Endodermal cell (in vitro differentiated cells): ENCODE results near the gene STAT3. TPM values are rescaled to one million over a fixed set of nuclear protein-coding genes. Genes with fewer than 3 reads are reported as not detected.

Source experiments
- DNase-seq: peaks from one replicate; pipeline ENCODE4 v3.0.0-alpha.2; 2017
- H3K27ac ChIP-seq: 2 replicates; pipeline ENCODE4 v1.5.1; 2013; ENCODE audit warnings: mild to moderate bottlenecking, low read depth, low read length, moderate library complexity
- H3K27me3 ChIP-seq: 2 replicates; pipeline ENCODE4 v1.6.1; 2013; ENCODE audit warnings: mild to moderate bottlenecking, low read length, moderate library complexity; ENCODE audit not compliant: insufficient read depth, control insufficient read depth, poor library complexity, severe bottlenecking
- H3K36me3 ChIP-seq: 2 replicates; pipeline ENCODE4 v1.7.0; 2013; ENCODE audit warnings: mild to moderate bottlenecking, low read length, moderate library complexity; ENCODE audit not compliant: control insufficient read depth, insufficient read depth
- H3K4me1 ChIP-seq: one replicate; pipeline ENCODE4 v1.7.0; 2013; ENCODE audit warnings: low read length; ENCODE audit not compliant: control insufficient read depth, insufficient read depth
- H3K4me3 ChIP-seq: 2 replicates; pipeline ENCODE4 v1.5.1; 2013; ENCODE audit warnings: mild to moderate bottlenecking, low read length, moderate library complexity
- H3K9ac ChIP-seq: 2 replicates; pipeline ENCODE4 v1.6.1; 2013; ENCODE audit warnings: mild to moderate bottlenecking, low read length, moderate library complexity; ENCODE audit not compliant: poor library complexity, severe bottlenecking; ENCODE audit errors: extremely low read depth
- H3K9me3 ChIP-seq: 2 replicates; pipeline ENCODE4 v1.6.1; 2013; ENCODE audit warnings: mild to moderate bottlenecking, low read length, moderate library complexity; ENCODE audit not compliant: control insufficient read depth
- H3K27ac Mint-ChIP-seq: 2 replicates; pipeline ENCODE4 v1.8.0; 2020; ENCODE audit warnings: mixed read lengths
- H3K27me3 Mint-ChIP-seq: 2 replicates; pipeline ENCODE4 v1.8.0; 2021; ENCODE audit warnings: mild to moderate bottlenecking, mixed read lengths; ENCODE audit not compliant: insufficient read depth
- H3K36me3 Mint-ChIP-seq: 2 replicates; pipeline ENCODE4 v1.8.0; 2020; ENCODE audit warnings: low read depth, mixed read lengths
- H3K4me1 Mint-ChIP-seq: 2 replicates; pipeline ENCODE4 v1.8.0; 2020; ENCODE audit warnings: mixed read lengths
- H3K4me3 Mint-ChIP-seq: 2 replicates; pipeline ENCODE4 v1.8.0; 2020; ENCODE audit warnings: mild to moderate bottlenecking, moderate library complexity, mixed read lengths
- H3K9me3 Mint-ChIP-seq: 2 replicates; pipeline ENCODE4 v1.8.0; 2020; ENCODE audit warnings: mild to moderate bottlenecking, mixed read lengths
- CTCF ChIP-seq: fragments of 200-600 bp; sonication (generic); conservative IDR thresholded peaks from 2 replicates; pipeline ENCODE4 v1.5.0; 2021; ENCODE audit warnings: antibody characterized with exemption, mild to moderate bottlenecking
- WGBS, 2 experiments: methylation state at CpG; one replicate each; pipeline versions ENCODE4 v1.1.5 to v1.1.7; 2013; ENCODE audit warnings: missing lambda C conversion rate in 2 of 2, mixed read lengths in 1 of 2; ENCODE audit not compliant: insufficient coverage in 1 of 2, insufficient read length in 1 of 2; 5-methylcytosine and 5-hydroxymethylcytosine counted together
- total RNA-seq, 2 donors: library from RNA; stranded (reverse); fragmentation: NEBNext Ultra II Directional in 1 of 2; extraction: Animal tissue kit (Norgen Biotek cat#: 25700) in 1 of 2; gene quantifications; 2 replicates in 1 of 2; 3 replicates in 1 of 2; pipeline ENCODE4 v1.2.1, GENCODE V29; 2021

The STAT3 gene
- total RNA-seq, 2 donors from 2014 or later: 27.5 to 32.4 TPM

- H3K36me3 Mint-ChIP-seq: no peaks in the 10 kb centered on the region
Observed at GRCh38 chr17:42429726-42430447, 41.6 kb upstream of the STAT3 start.

GRCh38 chr17:42428141-42428944 is 40.1 kb upstream of the STAT3 start:
- Mint-ChIP-seq H3K4me1 (peaks cover 1% of the 10 kb centered on the region), H3K27ac (no peak overlapping the region), H3K27me3 (peaks cover 28% of the 10 kb centered on the region), H3K36me3 (no peaks in the 10 kb centered on the region), H3K4me3 (no peak overlapping the region), H3K9me3 (no peaks in the 10 kb centered on the region)
- H3K9me3 ChIP-seq: no peaks in the 10 kb centered on the region
- H3K9ac ChIP-seq: no peak overlapping the region
- no peaks in the 10 kb centered on the region for H3K4me1 ChIP-seq
- peaks cover 32% of the 10 kb centered on the region for H3K27me3 ChIP-seq
- no peak overlapping the region for H3K4me3 ChIP-seq
- DNase-seq: peak; percentile 85
- peak; percentile 78 for TF ChIP-seq CTCF
- WGBS, 2 experiments: 53 to 77% methylated on average over 3 to 4 of the region's 4 CpGs
- no peak overlapping the region for H3K27ac ChIP-seq
- no peaks in the 10 kb centered on the region for H3K36me3 ChIP-seq

More at GRCh38 chr17:42429726-42430447, 41.6 kb upstream of the STAT3 start:
- H3K4me1 Mint-ChIP-seq: no peaks in the 10 kb centered on the region
- Histone ChIP-seq H3K27ac (no peak overlapping the region), H3K36me3 (no peaks in the 10 kb centered on the region), H3K9me3 (no peaks in the 10 kb centered on the region), H3K27me3 (peaks cover 16% of the 10 kb centered on the region), H3K9ac (no peak overlapping the region), H3K4me3 (no peak overlapping the region), H3K4me1 (no peaks in the 10 kb centered on the region)
- TF ChIP-seq CTCF: no peak
- H3K27ac Mint-ChIP-seq: no peak overlapping the region
- WGBS, 2 experiments: 78 to 89% methylated on average over 1 to 3 of the region's 3 CpGs
- no peak overlapping the region for H3K4me3 Mint-ChIP-seq
- DNase-seq: peak; percentile 64
- H3K27me3 Mint-ChIP-seq: peaks cover 13% of the 10 kb centered on the region
- no peaks in the 10 kb centered on the region for H3K9me3 Mint-ChIP-seq

GRCh38 chr17:42424991-42425610 is 36.9 kb upstream of the STAT3 start:
- no peak for TF ChIP-seq CTCF
- H3K36me3 ChIP-seq: no peaks in the 10 kb centered on the region
- H3K9me3 ChIP-seq: no peaks in the 10 kb centered on the region
- peaks cover 60% of the 10 kb centered on the region for H3K27me3 Mint-ChIP-seq
- no peak overlapping the region for H3K4me3 ChIP-seq
- H3K27me3 ChIP-seq: peaks cover 64% of the 10 kb centered on the region
- DNase-seq: peak; percentile 49
- no peak overlapping the region for H3K27ac ChIP-seq
- 95 to 100% methylated on average over 1 to 4 of the region's 4 CpGs for WGBS, 2 experiments
- H3K27ac Mint-ChIP-seq: no peak overlapping the region
- H3K4me1 Mint-ChIP-seq: peaks cover 10% of the 10 kb centered on the region
- no peaks in the 10 kb centered on the region for H3K4me1 ChIP-seq
- no peak overlapping the region for H3K4me3 Mint-ChIP-seq
- no peak overlapping the region for H3K9ac ChIP-seq
- no peaks in the 10 kb centered on the region for H3K9me3 Mint-ChIP-seq
- no peaks in the 10 kb centered on the region for H3K36me3 Mint-ChIP-seq
